H1 (cell line): ENCODE measurements around the gene ZNF789. TPM values are rescaled to one million over a fixed set of nuclear protein-coding genes. Genes with fewer than 3 reads are reported as not detected.

Source experiments
- CTCF ChIA-PET: fragments of 300-600 bp; sonication (Branson Sonifier 250); formaldehyde crosslinking; loops from one replicate; lab custom pipeline; 2021; ENCODE audit not compliant: partially characterized antibody; lab: Charles Lee
- POLR2A ChIA-PET: fragments of 300-600 bp; sonication (Branson Sonifier 250); formaldehyde crosslinking; loops from one replicate; lab custom pipeline; 2021; ENCODE audit warnings: inconsistent platforms; ENCODE audit not compliant: partially characterized antibody; lab: Charles Lee
- DNase-seq, 2 experiments: peaks; one replicate each; pipeline versions ENCODE4 v3.0.0 to v3.0.0-alpha.2; 2010 to 2022; ENCODE audit warnings: low spot score in 2 of 2, low read depth in 1 of 2, mixed read lengths in 1 of 2
- FAIRE-seq: peaks from 2 replicates; lab custom pipeline; 2011; peaks lifted over from hg19 to GRCh38; lab: Jason Lieb, UNC
- H2AFZ ChIP-seq: 2 replicates; pipeline ENCODE4 v1.8.1; 2012; ENCODE audit warnings: low read length, inconsistent platforms
- H2AK5ac ChIP-seq: 2 replicates; pipeline ENCODE4 v1.6.1; 2013; ENCODE audit warnings: low read depth, low read length
- H2BK120ac ChIP-seq: replicated peaks from 2 replicates; pipeline ENCODE3; 2013; ENCODE audit warnings: low read depth, low read length, inconsistent platforms
- H2BK12ac ChIP-seq: 2 replicates; pipeline ENCODE4 v1.6.1; 2013; ENCODE audit warnings: low read depth, low read length
- H2BK15ac ChIP-seq: 2 replicates; pipeline ENCODE4 v1.6.1; 2013; ENCODE audit warnings: low read length
- H2BK20ac ChIP-seq: 2 replicates; pipeline ENCODE4 v1.6.1; 2013; ENCODE audit warnings: low read length
- H2BK5ac ChIP-seq: 2 replicates; pipeline ENCODE4 v1.6.1; 2013; ENCODE audit warnings: low read depth, low read length
- H3K14ac ChIP-seq: 2 replicates; pipeline ENCODE4 v1.6.1; 2013; ENCODE audit warnings: inconsistent platforms; ENCODE audit not compliant: insufficient read length
- H3K18ac ChIP-seq: 2 replicates; pipeline ENCODE4 v1.6.1; 2013; ENCODE audit warnings: low read length; ENCODE audit errors: extremely low read depth
- H3K23ac ChIP-seq: 2 replicates; pipeline ENCODE4 v1.6.1; 2013; ENCODE audit warnings: inconsistent platforms; ENCODE audit not compliant: insufficient read length
- H3K23me2 ChIP-seq: 2 replicates; pipeline ENCODE4 v1.6.1; 2013; ENCODE audit warnings: low read depth, low read length
- H3K27ac ChIP-seq: 2 replicates; pipeline ENCODE4 v1.6.1; 2011; ENCODE audit warnings: low read depth, low read length, inconsistent platforms
- H3K27me3 ChIP-seq, 4 experiments: replicated peaks in 1 of 4; 1 replicate in 1 of 4; 2 replicates in 3 of 4; pipeline versions ENCODE4 v1.6.1 to v1.8.1; 2011 to 2013; ENCODE audit warnings: low read length in 3 of 4, mild to moderate bottlenecking in 3 of 4, inconsistent platforms in 2 of 4, mixed read lengths in 2 of 4, moderate library complexity in 1 of 4; ENCODE audit not compliant: control insufficient read depth in 3 of 4, insufficient read depth in 3 of 4; ENCODE audit errors: extremely low read depth in 1 of 4
- H3K36me3 ChIP-seq, 4 experiments: 2 replicates each; pipeline versions ENCODE4 v1.6.1 to v1.8.1; 2011 to 2013; ENCODE audit warnings: mild to moderate bottlenecking in 4 of 4, low read length in 3 of 4, moderate library complexity in 2 of 4, control low read depth in 1 of 4, inconsistent platforms in 1 of 4; ENCODE audit not compliant: insufficient read depth in 4 of 4, control insufficient read depth in 2 of 4
- H3K4ac ChIP-seq: replicated peaks from 2 replicates; pipeline ENCODE3; 2013; ENCODE audit warnings: low read length, low read depth, mixed read lengths, inconsistent platforms; ENCODE audit not compliant: insufficient read length
- H3K4me1 ChIP-seq, 4 experiments: replicated peaks in 1 of 4; 1 replicate in 1 of 4; 2 replicates in 3 of 4; pipeline versions ENCODE4 v1.6.1 to v1.8.1; 2011 to 2013; ENCODE audit warnings: low read length in 3 of 4, inconsistent platforms in 2 of 4, mixed read lengths in 1 of 4; ENCODE audit not compliant: insufficient read depth in 4 of 4, control insufficient read depth in 3 of 4
- H3K4me2 ChIP-seq, 2 experiments: 2 replicates each; pipeline versions ENCODE4 v1.6.1 to v1.8.1; 2011 to 2013; ENCODE audit warnings: low read depth in 2 of 2, low read length in 2 of 2, control low read depth in 1 of 2, inconsistent platforms in 1 of 2, mild to moderate bottlenecking in 1 of 2; ENCODE audit not compliant: insufficient read depth in 1 of 2
- H3K4me3 ChIP-seq, 4 experiments: fragments of 200-600, 300-600 bp in 1 of 4; sonication (generic), shearing (Covaris generic), sonication (Bioruptor Twin) in 1 of 4; 2 replicates each; pipeline versions ENCODE4 v1.5.1 to v1.8.1; 2011 to 2016; ENCODE audit warnings: low read length in 4 of 4, low read depth in 3 of 4, control low read depth in 2 of 4, inconsistent platforms in 2 of 4, mild to moderate bottlenecking in 2 of 4, mixed read lengths in 1 of 4, moderate library complexity in 1 of 4; ENCODE audit not compliant: insufficient read depth in 2 of 4; ENCODE audit errors: extremely low read depth in 1 of 4
- H3K56ac ChIP-seq: replicated peaks from 2 replicates; pipeline ENCODE3; 2013; ENCODE audit warnings: low read depth, mild to moderate bottlenecking, mixed read lengths, low read length, inconsistent platforms; ENCODE audit not compliant: insufficient read length
- H3K79me1 ChIP-seq: 2 replicates; pipeline ENCODE4 v1.6.1; 2013; ENCODE audit warnings: low read depth, low read length, control low read depth
- H3K79me2 ChIP-seq, 2 experiments: 2 replicates each; pipeline versions ENCODE4 v1.6.1 to v1.8.1; 2012 to 2013; ENCODE audit warnings: low read length in 2 of 2, mild to moderate bottlenecking in 2 of 2, inconsistent platforms in 1 of 2; ENCODE audit not compliant: insufficient read depth in 2 of 2, control insufficient read depth in 1 of 2
- H3K9ac ChIP-seq, 4 experiments: replicated peaks in 1 of 4; 1 replicate in 1 of 4; 2 replicates in 3 of 4; pipeline versions ENCODE4 v1.6.1 to v1.8.1; 2011 to 2013; ENCODE audit warnings: low read depth in 3 of 4, low read length in 3 of 4, control low read depth in 2 of 4, mild to moderate bottlenecking in 2 of 4, moderate library complexity in 2 of 4, inconsistent platforms in 1 of 4; ENCODE audit errors: extremely low read depth in 1 of 4
- H3K9me3 ChIP-seq, 2 experiments: 2 replicates each; pipeline versions ENCODE4 v1.6.1 to v1.8.1; 2012 to 2013; ENCODE audit warnings: mild to moderate bottlenecking in 2 of 2, moderate library complexity in 2 of 2, control low read depth in 1 of 2, inconsistent platforms in 1 of 2, low read depth in 1 of 2, low read length in 1 of 2, mixed read lengths in 1 of 2; ENCODE audit not compliant: insufficient read depth in 2 of 2
- H4K20me1 ChIP-seq, 2 experiments: replicated peaks in 1 of 2; 2 replicates each; pipeline versions ENCODE3 to v1.8.1; 2011 to 2013; ENCODE audit warnings: inconsistent platforms in 2 of 2, low read length in 2 of 2, mild to moderate bottlenecking in 1 of 2; ENCODE audit not compliant: insufficient read depth in 2 of 2, control insufficient read depth in 1 of 2
- H4K5ac ChIP-seq: 2 replicates; pipeline ENCODE4 v1.6.1; 2013; ENCODE audit warnings: low read length, low read depth, mixed read lengths, inconsistent platforms; ENCODE audit not compliant: insufficient read length
- H4K8ac ChIP-seq: 2 replicates; pipeline ENCODE4 v1.8.0; 2013; ENCODE audit warnings: mild to moderate bottlenecking, moderate library complexity, low read length, inconsistent platforms; ENCODE audit not compliant: insufficient read depth; ENCODE audit errors: extremely low read depth
- H4K91ac ChIP-seq: replicated peaks from 2 replicates; pipeline ENCODE3; 2013; ENCODE audit warnings: low read length, mixed read lengths, inconsistent platforms; ENCODE audit not compliant: insufficient read length
- CHD2 ChIP-seq: IDR thresholded peaks from 2 replicates; pipeline ENCODE4 v1.6.1; 2012; ENCODE audit warnings: low read length, improper control_type of control experiment
- WGBS, 2 experiments: shearing (Covaris generic) in 1 of 2; methylation state at CpG; one replicate each; pipeline versions ENCODE4 v1.1.6 to v1.1.7; 2013 to 2015; ENCODE audit warnings: low lambda C conversion rate in 2 of 2, mixed read lengths in 2 of 2, inconsistent platforms in 1 of 2, low coverage in 1 of 2, missing lambda C conversion rate in 1 of 2; ENCODE audit not compliant: insufficient replicate concordance in 2 of 2, insufficient coverage in 1 of 2, insufficient read length in 1 of 2; ENCODE audit errors: extremely low coverage in 1 of 2, missing lambda C conversion rate in 1 of 2; 5-methylcytosine and 5-hydroxymethylcytosine counted together
- polyA plus RNA-seq, 7 experiments: library from polyadenylated mRNA; depleted of rRNA in 3 of 7; stranded (reverse) in 5 of 7; unstranded in 2 of 7; fragments of >200 nt in 5 of 7; fragments of 200-250 nt in 2 of 7; gene quantifications; 1 replicate in 5 of 7; 2 replicates in 1 of 7; 4 replicates in 1 of 7; pipeline versions ENCODE4 v1.2.1 to v1.2.3, GENCODE V29; 2011 to 2013; ENCODE audit warnings: missing spikeins in 2 of 7, mixed read lengths in 2 of 7
- total RNA-seq: library from RNA; stranded (reverse); fragmentation: NEBNext Ultra II Directional; extraction: Animal tissue kit (Norgen Biotek cat#: 25700); gene quantifications from 2 replicates; pipeline ENCODE4 v1.2.1, GENCODE V29; 2021

The ZNF789 gene
- total and polyA plus RNA-seq, 2 of the 8 experiments (the other 6 are each of a cell fraction or from before 2014, with no cell fraction given): 11.4 to 12.5 TPM

- Histone ChIP-seq H3K18ac (no peak overlapping the region), H3K79me1 (peaks cover 7% of the 10 kb centered on the region; the same call in 1 of the 2 replicates), H3K27ac (no peak overlapping the region), H2BK120ac (no peak overlapping the region), H3K4me1 (peaks cover 0 to 4% (median 0%) of the 10 kb centered on the region in 4 experiments; a peak in 3 of 7 replicates), H2AFZ (no peak overlapping the region), H3K4me2 (peak overlapping the region; percentile 63 to 73), H2BK20ac (no peak overlapping the region), H2BK12ac (no peak overlapping the region), H3K23ac (no peak overlapping the region), H3K4me3 (peak overlapping the region; percentile 20 to 98 (median 87); a peak in 5 of 8 replicates), H3K36me3 (peaks cover 4 to 33% (median 20%) of the 10 kb centered on the region in 4 experiments; a peak in 7 of 8 replicates), H3K23me2 (peaks cover 7% of the 10 kb centered on the region; the same call in 1 of the 2 replicates), H4K20me1 (peaks cover 5 to 12% of the 10 kb centered on the region in 2 experiments), H2BK5ac (no peak overlapping the region), H3K79me2 (peaks cover 9 to 33% of the 10 kb centered on the region in 2 experiments), H4K91ac (no peak overlapping the region), H2BK15ac (no peak overlapping the region), H3K56ac (no peak overlapping the region), H2AK5ac (no peak overlapping the region), H3K9ac (peak overlapping the region in 1 of 4 experiments; percentile 36; a peak in 1 of 7 replicates), H4K5ac (no peak overlapping the region), H3K9me3 (peaks cover 15 to 19% of the 10 kb centered on the region in 2 experiments), H3K14ac (no peak overlapping the region), H4K8ac (no peak overlapping the region), H3K27me3 (no peaks in the 10 kb centered on the region), H3K4ac (no peak overlapping the region)
- DNase-seq: no peak
- FAIRE-seq: no peak
- CTCF ChIA-PET: interaction anchor here (0.9 to 1.5 kb wide), 3 partner anchors 19 to 55 kb away, joined by 3 read pairs; no protein-coding TSS in a partner anchor
- POLR2A ChIA-PET: interaction anchor here (0.8 to 2.1 kb wide), 4 partner anchors 12 to 60 kb away, joined by 4 to 7 read pairs (median 4); partner anchors contain the start of gene ZNF655
- 94% methylated on average over 6 of the region's 6 CpGs; no CpG with 5 or more reads in 1 of the 2 experiments for WGBS, 2 experiments
- TF ChIP-seq CHD2: no peak
These were observed 25.3 kb downstream of the ZNF789 start for GRCh38 chr7:99497766-99498545.
